Memory B cell (primary cell): ENCODE results near the gene C1orf74.

Experiments used
- ATAC-seq: fragments of 150-1000 bp; cut with Tn5 transposase; 2 replicates; pipeline ENCODE4 v1.10.0; 2021; ENCODE audit warnings: low read depth, mild to moderate bottlenecking, moderate library complexity
- DNase-seq, 2 donors: peaks; one replicate each; pipeline ENCODE4 v3.0.0; 2022; ENCODE audit warnings: low spot score in 2 of 2
- H3K27ac Mint-ChIP-seq: one replicate; pipeline ENCODE4 v1.8.0; 2022; ENCODE audit warnings: mild to moderate bottlenecking, moderate library complexity, mixed read lengths
- H3K27me3 Mint-ChIP-seq: one replicate; pipeline ENCODE4 v1.8.0; 2022; ENCODE audit warnings: mixed read lengths
- H3K36me3 Mint-ChIP-seq: one replicate; pipeline ENCODE4 v1.8.0; 2022; ENCODE audit warnings: mild to moderate bottlenecking, mixed read lengths
- H3K4me1 Mint-ChIP-seq: one replicate; pipeline ENCODE4 v1.8.0; 2022; ENCODE audit warnings: mixed read lengths
- H3K4me3 Mint-ChIP-seq: one replicate; pipeline ENCODE4 v1.8.0; 2022; ENCODE audit warnings: mild to moderate bottlenecking, moderate library complexity, mixed read lengths
- H3K9me3 Mint-ChIP-seq: one replicate; pipeline ENCODE4 v1.8.0; 2022; ENCODE audit warnings: mixed read lengths

The C1orf74 gene

GRCh38 chr1:209736490-209737117, 47.8 kb downstream of the C1orf74 start:
- H3K27me3 Mint-ChIP-seq = no peaks in the 10 kb centered on the region

GRCh38 chr1:209733409-209734192, 50.8 kb downstream of the C1orf74 start:
- DNase-seq = no peak
- ATAC-seq = no peak
- Mint-ChIP-seq H3K4me1 (peaks cover 6% of the 10 kb centered on the region), H3K27ac (no peak overlapping the region), H3K4me3 (no peak overlapping the region), H3K36me3 (no peaks in the 10 kb centered on the region), H3K9me3 (no peaks in the 10 kb centered on the region), H3K27me3 (no peaks in the 10 kb centered on the region)

More at GRCh38 chr1:209736490-209737117, 47.8 kb downstream of the C1orf74 start:
- ATAC-seq (no peak), DNase-seq (no peak)
- Mint-ChIP-seq H3K27ac (no peak overlapping the region), H3K36me3 (no peaks in the 10 kb centered on the region), H3K4me3 (no peak overlapping the region), H3K4me1 (peaks cover 6% of the 10 kb centered on the region), H3K9me3 (no peaks in the 10 kb centered on the region)

- H3K4me3 Mint-ChIP-seq = no peak overlapping the region
- H3K4me1 Mint-ChIP-seq = peaks cover 6% of the 10 kb centered on the region
- H3K9me3 Mint-ChIP-seq = no peaks in the 10 kb centered on the region
- H3K36me3 Mint-ChIP-seq = no peaks in the 10 kb centered on the region
- H3K27me3 Mint-ChIP-seq = no peaks in the 10 kb centered on the region
- H3K27ac Mint-ChIP-seq = no peak overlapping the region
- ATAC-seq (no peak), DNase-seq (no peak)
Measured at GRCh38 chr1:209732725-209733124, 51.6 kb downstream of the C1orf74 start.

- ATAC-seq (no peak), DNase-seq (no peak)
- no peaks in the 10 kb centered on the region for H3K27me3 Mint-ChIP-seq
- H3K9me3 Mint-ChIP-seq = no peaks in the 10 kb centered on the region
- H3K4me1 Mint-ChIP-seq = peaks cover 8% of the 10 kb centered on the region
- no peaks in the 10 kb centered on the region for H3K36me3 Mint-ChIP-seq
- no peak overlapping the region for H3K27ac Mint-ChIP-seq
- H3K4me3 Mint-ChIP-seq = no peak overlapping the region
Measured at GRCh38 chr1:209729436-209729835, 54.9 kb downstream of the C1orf74 start.
